Caco-2 (cell line): ENCODE measurements around the gene OR13J1. TPM values are rescaled to one million over a fixed set of nuclear protein-coding genes. Genes with fewer than 3 reads are reported as not detected.

Experiments used
- BruUV-seq: library from RNA; stranded (reverse); fragments of 400-500 nt; replicated peaks from 2 replicates; lab custom pipeline; 2021; lab: Mats Ljungman, UMichigan
- CTCF ChIA-PET: fragments of 300-600 bp; sonication (Branson Sonifier 250); formaldehyde crosslinking; loops from one replicate; lab custom pipeline; 2022; ENCODE audit warnings: antibody characterized with exemption; lab: Charles Lee
- POLR2A ChIA-PET: fragments of 300-600 bp; sonication (Branson Sonifier 250); formaldehyde crosslinking; loops from one replicate; lab custom pipeline; 2022; ENCODE audit warnings: antibody characterized with exemption; lab: Charles Lee
- DNase-seq, 2 experiments: peaks; one replicate each; pipeline versions ENCODE4 v3.0.0 to v3.0.0-alpha.2; 2020 to 2022
- H3K27me3 ChIP-seq: replicated peaks from 2 replicates; pipeline ENCODE4 v1.6.0; 2011; ENCODE audit warnings: low read length; ENCODE audit not compliant: control insufficient read depth, insufficient read depth
- H3K36me3 ChIP-seq: 2 replicates; pipeline ENCODE4 v1.5.1; 2011; ENCODE audit warnings: low read length; ENCODE audit not compliant: control insufficient read depth, insufficient read depth
- H3K4me1 ChIP-seq: fragments of 250-450 bp; sonication (Bioruptor Pico); 2 replicates; pipeline ENCODE4 v1.5.1; 2020; ENCODE audit warnings: mild to moderate bottlenecking
- H3K4me3 ChIP-seq: 2 replicates; pipeline ENCODE4 v1.5.1; 2011; ENCODE audit warnings: low read depth, mild to moderate bottlenecking, control low read depth, low read length
- H3K9me3 ChIP-seq: fragments of 250-450 bp; sonication (Bioruptor Pico); 2 replicates; pipeline ENCODE4 v1.5.1; 2020; ENCODE audit warnings: mild to moderate bottlenecking, moderate library complexity
- H3K27ac Mint-ChIP-seq: one replicate; pipeline ENCODE4 v1.8.0; 2022; ENCODE audit warnings: mixed read lengths; ENCODE audit not compliant: unreplicated experiment
- H3K27me3 Mint-ChIP-seq: one replicate; pipeline ENCODE4 v1.8.0; 2022; ENCODE audit warnings: mixed read lengths; ENCODE audit not compliant: insufficient read depth, unreplicated experiment
- H3K36me3 Mint-ChIP-seq: one replicate; pipeline ENCODE4 v1.8.0; 2022; ENCODE audit warnings: mild to moderate bottlenecking, mixed read lengths; ENCODE audit not compliant: insufficient read depth, unreplicated experiment
- H3K4me1 Mint-ChIP-seq: one replicate; pipeline ENCODE4 v1.8.0; 2022; ENCODE audit warnings: low read depth, mixed read lengths; ENCODE audit not compliant: unreplicated experiment
- H3K4me3 Mint-ChIP-seq: one replicate; pipeline ENCODE4 v1.8.0; 2022; ENCODE audit warnings: mild to moderate bottlenecking, moderate library complexity, mixed read lengths; ENCODE audit not compliant: unreplicated experiment
- H3K9me3 Mint-ChIP-seq: one replicate; pipeline ENCODE4 v1.8.0; 2022; ENCODE audit warnings: mixed read lengths; ENCODE audit not compliant: unreplicated experiment
- CTCF ChIP-seq, 2 experiments: fragments of 200-600 bp in 1 of 2; IDR thresholded peaks; 1 replicate in 1 of 2; 2 replicates in 1 of 2; pipeline versions ENCODE4 v1.5.1 to v1.8.0; 2011 to 2022; ENCODE audit warnings: antibody characterized with exemption in 1 of 2, control low read depth in 1 of 2, inconsistent platforms in 1 of 2, low read depth in 1 of 2, low read length in 1 of 2, mild to moderate bottlenecking in 1 of 2, moderate library complexity in 1 of 2; ENCODE audit not compliant: insufficient read depth in 1 of 2, severe bottlenecking in 1 of 2, unreplicated experiment in 1 of 2
- intact Hi-C: fragments of 100-400 bp; cut with micrococcal nuclease; formaldehyde crosslinking; loops from one replicate; pipeline ENCODE4 v1.10.0; 2022; ENCODE audit not compliant: unreplicated experiment
- total RNA-seq: library from RNA; stranded (reverse); gene quantifications from 2 replicates; pipeline ENCODE4 v1.2.3, GENCODE V29; 2022

OR13J1 gene
- total RNA-seq, 1 experiment from 2014 or later: not detected

GRCh38 chr9:35836595-35836994 lies 33.6 kb downstream of the OR13J1 start:
- ChIA-PET CTCF (interaction anchor here (2.1 kb wide), 1 partner anchor 23 kb away, joined by 8 read pairs; no protein-coding TSS in a partner anchor), POLR2A (no interaction called here)
- intact Hi-C loops: no loop called here
- no peaks in the 10 kb centered on the region for H3K9me3 Mint-ChIP-seq
- H3K4me1 ChIP-seq: peaks cover 14% of the 10 kb centered on the region
- H3K4me1 Mint-ChIP-seq: peaks cover 23% of the 10 kb centered on the region
- no peaks in the 10 kb centered on the region for H3K27me3 Mint-ChIP-seq
- H3K36me3 ChIP-seq: peaks cover 3% of the 10 kb centered on the region; the same call in 1 of the 2 replicates
- H3K4me3 ChIP-seq: no peak overlapping the region
- BruUV-seq: no TSS peak
- no peak for TF ChIP-seq CTCF (IDR thresholded peaks at IDR 0.05; ENCODE audit: insufficient read depth in 1 of 2, low read depth in 1 of 2, low read length in 1 of 2, severe bottlenecking in 1 of 2, unreplicated experiment in 1 of 2)
- no peak overlapping the region for H3K4me3 Mint-ChIP-seq
- peaks cover 4% of the 10 kb centered on the region for H3K36me3 Mint-ChIP-seq
- no peaks in the 10 kb centered on the region for H3K9me3 ChIP-seq
- no peak overlapping the region for H3K27ac Mint-ChIP-seq
- DNase-seq: no peak
- no peaks in the 10 kb centered on the region for H3K27me3 ChIP-seq

GRCh38 chr9:35835766-35836165 lies 34.4 kb downstream of the OR13J1 start:
- Histone ChIP-seq H3K36me3 (peaks cover 3% of the 10 kb centered on the region; the same call in 1 of the 2 replicates), H3K4me3 (no peak overlapping the region), H3K4me1 (peaks cover 14% of the 10 kb centered on the region), H3K9me3 (no peaks in the 10 kb centered on the region), H3K27me3 (no peaks in the 10 kb centered on the region)
- Mint-ChIP-seq H3K9me3 (no peaks in the 10 kb centered on the region), H3K4me3 (no peak overlapping the region), H3K36me3 (peaks cover 5% of the 10 kb centered on the region), H3K27ac (no peak overlapping the region), H3K4me1 (peaks cover 23% of the 10 kb centered on the region), H3K27me3 (no peaks in the 10 kb centered on the region)
- TF ChIP-seq CTCF (IDR thresholded peaks at IDR 0.05; ENCODE audit: insufficient read depth in 1 of 2, low read depth in 1 of 2, low read length in 1 of 2, severe bottlenecking in 1 of 2, unreplicated experiment in 1 of 2): no peak
- CTCF ChIA-PET: interaction anchor here (0.9 to 2.1 kb wide), 6 partner anchors 10 to 70 kb away, joined by 3 to 8 read pairs (median 4); partner anchors contain the start of gene SPAG8
- no TSS peak for BruUV-seq
- intact Hi-C loops: no loop called here
- POLR2A ChIA-PET: no interaction called here
- DNase-seq: peak in 1 of 2 experiments; percentile 12

GRCh38 chr9:35835216-35835632 lies 35.0 kb downstream of the OR13J1 start:
- no peak overlapping the region for H3K4me3 ChIP-seq
- peaks cover 14% of the 10 kb centered on the region for H3K4me1 ChIP-seq
- DNase-seq: no peak
- ChIA-PET CTCF (interaction anchor here (0.9 to 2.1 kb wide), 6 partner anchors 9 to 70 kb away, joined by 3 to 8 read pairs (median 4); partner anchors contain the start of gene SPAG8), POLR2A (no interaction called here)
- H3K27ac Mint-ChIP-seq: no peak overlapping the region
- H3K9me3 Mint-ChIP-seq: no peaks in the 10 kb centered on the region
- H3K9me3 ChIP-seq: no peaks in the 10 kb centered on the region
- peaks cover 7% of the 10 kb centered on the region for H3K36me3 Mint-ChIP-seq
- H3K4me3 Mint-ChIP-seq: no peak overlapping the region
- no TSS peak for BruUV-seq
- no peak for TF ChIP-seq CTCF (IDR thresholded peaks at IDR 0.05; ENCODE audit: insufficient read depth in 1 of 2, low read depth in 1 of 2, low read length in 1 of 2, severe bottlenecking in 1 of 2, unreplicated experiment in 1 of 2)
- intact Hi-C loops: no loop called here
- H3K4me1 Mint-ChIP-seq: peaks cover 18% of the 10 kb centered on the region
- no peaks in the 10 kb centered on the region for H3K27me3 ChIP-seq
- no peaks in the 10 kb centered on the region for H3K27me3 Mint-ChIP-seq
- H3K36me3 ChIP-seq: peaks cover 3% of the 10 kb centered on the region; the same call in 1 of the 2 replicates
